GM19043 (cell line): ENCODE data around the gene ELAPOR1.
"Not testable (repeated sequence)": the region's sequence is repeated elsewhere in the genome, so short reads cannot be mapped to it uniquely, and the experiment has no call there.

Experiments
- ATAC-seq: cut with Tn5 transposase; IDR thresholded peaks from one replicate; pipeline ENCODE4 v1.9.1; 2021; ENCODE audit warnings: low read depth; ENCODE audit not compliant: unreplicated experiment

Gene ELAPOR1

DNA sequence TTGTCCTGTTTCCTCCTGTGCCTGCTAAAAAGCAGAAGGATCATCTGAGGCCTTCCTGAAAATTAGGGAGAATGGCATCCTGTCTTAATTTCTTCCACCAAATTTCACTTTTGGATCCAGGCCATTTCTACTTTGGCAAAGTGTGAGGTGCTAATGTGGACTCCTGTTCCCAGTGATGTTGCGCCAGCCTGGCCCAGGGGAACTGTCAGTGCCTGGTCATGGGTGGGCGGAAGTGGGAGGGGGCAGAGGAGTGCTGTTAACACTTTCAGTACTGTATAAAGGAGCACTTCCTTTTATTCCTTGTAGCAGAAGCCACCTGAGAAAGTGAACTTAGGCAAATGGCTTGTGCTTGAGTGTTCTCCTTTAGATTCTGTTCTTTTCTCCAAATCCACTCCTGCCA is 19.9 kb downstream of the ELAPOR1 start:
- peak; percentile 74 for ATAC-seq

DNA sequence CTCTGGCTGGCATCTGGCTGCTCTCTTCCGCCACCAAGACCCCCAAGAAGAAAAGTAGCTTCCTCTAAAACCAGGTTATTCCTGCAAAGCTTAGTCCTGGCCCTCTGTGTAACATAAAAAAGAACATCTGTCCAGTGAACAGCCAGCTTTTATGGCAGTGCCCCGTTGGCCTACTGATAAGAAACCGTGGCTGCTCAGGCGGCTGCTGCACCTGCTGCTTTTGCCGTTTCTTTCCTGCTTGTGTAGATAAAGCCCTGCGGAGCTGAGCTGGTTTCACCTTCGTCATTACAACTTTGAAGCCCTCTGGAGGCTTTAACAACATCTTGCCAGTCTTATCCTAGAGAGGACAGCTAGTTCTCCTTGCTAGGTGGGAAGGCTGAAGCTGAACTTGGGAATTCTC is 20.5 kb downstream of the ELAPOR1 start:
- no peak for ATAC-seq

DNA sequence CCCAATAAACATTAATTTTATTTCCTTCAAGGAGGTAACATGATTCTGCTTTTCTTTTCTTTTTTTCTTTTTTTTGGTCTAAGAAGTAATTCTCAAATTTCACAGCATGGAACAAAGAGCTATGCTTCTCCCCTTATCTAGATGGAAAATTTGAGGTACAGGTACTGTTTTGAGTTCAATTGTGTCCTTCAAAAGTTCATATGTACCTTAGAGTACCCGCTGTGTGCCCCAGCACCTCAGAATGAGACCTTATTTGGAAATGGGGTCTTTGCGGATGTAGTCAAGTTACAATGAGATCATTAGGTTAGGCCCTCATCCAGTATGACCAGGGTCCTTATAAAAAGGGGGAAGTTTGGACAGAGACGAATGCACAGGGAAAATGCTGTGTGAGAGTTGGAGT is 22.0 kb downstream of the ELAPOR1 start:
- ATAC-seq: no peak

- ATAC-seq: no peak
Measured at GRCh38 chr1:109136766-109137165, 22.9 kb downstream of the ELAPOR1 start.

DNA sequence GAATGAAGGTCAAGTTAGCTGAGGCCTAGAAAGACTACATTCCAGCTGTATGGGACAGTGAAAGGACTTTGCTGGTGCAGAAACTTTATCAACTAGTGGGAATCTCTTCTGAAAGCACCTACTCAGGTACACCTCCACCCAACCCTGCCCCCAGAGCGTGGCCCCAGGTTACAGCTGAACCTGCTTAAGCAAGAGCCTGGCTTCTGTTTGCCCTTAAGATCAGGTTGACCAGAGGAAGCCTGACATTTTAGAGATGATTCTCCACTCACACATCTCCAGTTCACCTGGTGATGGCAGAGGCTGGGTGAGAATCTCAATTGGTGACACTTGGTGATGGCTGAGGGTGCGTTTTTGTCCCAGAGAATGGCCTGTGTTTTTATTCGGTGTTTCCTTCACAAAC is 24.0 kb downstream of the ELAPOR1 start:
- no peak for ATAC-seq

DNA sequence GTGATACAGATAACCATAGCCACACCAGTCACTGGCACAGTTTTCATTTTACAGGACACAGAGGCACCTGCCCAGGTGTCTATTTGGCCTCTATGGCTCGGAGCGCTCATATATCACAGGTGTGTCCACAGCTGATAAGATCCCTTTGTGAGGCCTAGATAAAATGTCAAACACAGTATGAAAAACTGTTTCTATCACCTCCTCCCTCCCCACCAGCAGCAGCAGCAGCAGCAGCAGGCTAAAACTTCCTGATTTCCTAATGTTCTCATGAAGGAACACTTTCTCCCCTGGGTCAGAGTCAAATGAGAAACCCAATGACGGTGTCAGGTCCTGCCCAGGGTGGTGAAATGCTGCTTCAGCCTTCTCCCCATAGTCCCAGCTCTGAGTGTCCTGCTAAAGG is 24.4 kb downstream of the ELAPOR1 start:
- ATAC-seq: no peak

GRCh38 chr1:109140392-109140791 is 26.5 kb downstream of the ELAPOR1 start:
- no peak for ATAC-seq

- ATAC-seq: no peak
Measured at GRCh38 chr1:109142260-109142659, 28.3 kb downstream of the ELAPOR1 start.

- not testable (repeated sequence) for ATAC-seq
Measured at GRCh38 chr1:109142725-109143124, 28.8 kb downstream of the ELAPOR1 start.

DNA sequence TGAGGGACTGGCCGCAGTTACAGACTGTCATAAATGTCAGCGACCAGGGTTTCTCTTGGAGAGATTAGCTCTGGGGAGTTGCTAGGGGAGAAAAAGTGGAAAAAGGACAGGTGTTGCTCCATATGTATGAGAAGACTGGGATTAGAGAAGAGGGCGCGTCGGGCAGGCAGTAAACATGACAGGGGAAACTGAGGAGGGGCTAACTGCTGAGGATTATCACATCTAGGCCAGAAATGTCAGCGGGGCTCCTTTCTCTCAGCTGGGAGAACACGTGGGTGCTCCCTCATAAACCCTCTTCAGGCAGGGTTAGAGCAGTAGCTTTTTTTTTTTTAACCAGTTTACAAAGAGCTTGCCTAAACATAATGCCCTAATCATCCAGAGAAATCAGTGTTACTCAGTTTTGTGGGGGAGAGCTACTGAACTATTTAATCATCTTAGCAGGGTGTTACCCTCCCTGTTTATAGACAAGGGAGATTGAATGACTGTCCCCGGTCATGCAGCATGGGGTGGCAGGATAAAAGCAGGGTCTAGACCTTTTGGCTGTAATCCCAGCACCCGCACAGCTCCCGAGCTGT is 35.2 kb downstream of the ELAPOR1 start:
- no peak for ATAC-seq

GRCh38 chr1:109149874-109150601 is 36.1 kb downstream of the ELAPOR1 start:
- no peak for ATAC-seq

DNA sequence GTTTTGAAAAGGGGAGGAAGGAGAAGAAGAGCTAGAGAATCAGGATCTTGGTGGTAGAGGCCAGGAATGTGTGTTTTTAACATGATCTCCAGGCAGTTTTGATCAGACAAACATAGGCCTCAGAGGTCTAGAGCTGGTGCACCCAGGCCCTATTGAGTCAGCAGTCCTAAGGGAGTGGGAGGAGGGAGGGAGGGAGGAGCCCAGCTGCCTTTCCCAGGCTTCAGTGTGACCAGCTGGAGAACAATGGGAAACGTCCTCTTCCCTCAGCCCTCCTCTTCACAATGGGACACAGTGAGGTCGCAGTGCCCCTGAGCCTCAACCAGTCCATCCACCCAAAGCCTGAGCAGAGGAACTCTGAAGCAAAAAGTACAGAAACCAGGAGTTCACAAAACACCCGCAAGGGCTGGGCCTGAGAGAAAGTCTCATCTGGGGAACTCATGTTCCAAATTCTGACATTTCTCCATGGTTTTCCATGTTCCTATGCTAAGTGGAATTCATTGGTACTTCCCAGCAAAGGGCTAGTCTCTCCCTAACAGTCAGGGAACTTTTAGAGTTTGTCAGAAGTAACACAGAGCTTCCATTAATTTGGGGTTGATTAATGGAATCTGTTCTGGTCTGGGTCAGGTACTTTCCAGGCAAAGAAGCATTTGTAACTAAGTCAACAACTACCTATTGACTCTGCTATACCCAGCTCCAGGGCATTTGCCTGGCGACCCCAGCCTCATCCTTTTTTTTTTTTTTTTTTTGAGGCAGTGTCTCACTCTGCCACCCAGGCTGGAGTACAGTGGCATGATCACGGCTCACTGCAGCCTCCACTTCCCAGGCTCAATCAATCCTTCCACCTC is 37.5 kb downstream of the ELAPOR1 start:
- no peak for ATAC-seq

GRCh38 chr1:109152196-109152595 is 38.3 kb downstream of the ELAPOR1 start:
- no peak for ATAC-seq

- ATAC-seq: no peak
Measured at GRCh38 chr1:109156916-109157385, 43.0 kb downstream of the ELAPOR1 start.

DNA sequence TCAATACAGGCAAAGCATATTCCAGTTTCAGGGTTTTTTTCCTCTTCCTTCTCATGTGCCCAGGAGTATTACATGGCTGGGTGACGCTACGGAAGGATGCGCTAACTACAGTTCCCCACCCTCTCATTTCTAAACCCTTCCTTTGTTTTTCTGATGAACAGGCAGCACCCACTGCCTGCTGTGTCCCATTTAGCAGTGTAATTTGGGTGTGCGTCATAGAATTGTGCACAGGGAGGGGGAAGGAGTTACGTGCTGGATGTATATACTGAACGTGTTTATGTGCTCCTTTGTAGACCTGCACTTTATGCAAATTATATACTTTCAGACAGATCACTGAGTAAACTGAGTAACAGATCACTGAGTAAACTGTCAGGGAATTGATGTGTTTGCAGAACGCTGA is 44.5 kb downstream of the ELAPOR1 start:
- ATAC-seq: no peak

DNA sequence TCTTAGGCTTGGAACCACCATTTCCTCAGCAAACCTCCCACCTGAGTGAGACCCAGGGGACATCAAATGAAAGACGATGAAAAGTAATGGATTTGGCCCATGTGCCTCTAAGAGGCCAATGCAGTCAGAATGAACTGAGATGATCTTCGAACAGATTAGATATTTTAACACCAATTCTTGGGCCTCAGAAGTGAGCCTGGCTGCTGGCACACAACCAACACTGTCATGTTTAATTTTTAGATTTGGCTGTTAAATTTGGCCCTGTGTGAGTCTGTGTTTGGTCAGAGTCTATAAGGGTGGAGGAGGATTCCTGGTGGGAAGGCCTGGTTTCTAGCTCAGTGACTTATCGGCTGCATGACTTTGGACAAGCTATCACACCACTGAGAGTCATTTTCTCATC is 45.4 kb downstream of the ELAPOR1 start:
- ATAC-seq: no peak

- no peak for ATAC-seq
Measured at GRCh38 chr1:109160071-109160840, 46.3 kb downstream of the ELAPOR1 start.

GRCh38 chr1:109161858-109162606 is 48.1 kb downstream of the ELAPOR1 start:
- peak; percentile 43 for ATAC-seq

- ATAC-seq: no peak
Measured at GRCh38 chr1:109162626-109163025, 48.7 kb downstream of the ELAPOR1 start.

DNA sequence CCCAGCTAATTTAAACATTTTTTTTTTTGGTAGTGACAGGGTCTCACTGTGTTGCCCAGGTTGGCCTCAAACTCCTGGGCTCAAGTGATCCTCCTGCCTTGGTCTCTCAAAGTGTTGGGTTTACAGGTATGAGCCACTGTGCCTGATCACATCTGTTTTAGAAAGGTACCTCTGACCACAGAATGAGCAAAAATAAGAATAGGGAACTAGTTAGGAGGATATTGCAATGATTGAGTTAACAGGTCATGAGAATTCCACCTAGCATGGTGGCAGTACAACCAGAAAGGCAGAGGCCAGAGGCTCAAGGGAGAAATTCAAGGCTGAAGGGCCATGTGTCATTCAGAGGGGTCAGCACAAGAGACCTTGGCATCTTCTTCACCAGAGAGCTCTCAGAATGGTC is 49.6 kb downstream of the ELAPOR1 start:
- no peak for ATAC-seq
